Mesendoderm (in vitro differentiated cells): ENCODE measurements around the gene VASP.

Experiments used
- DNase-seq: peaks from one replicate; pipeline ENCODE4 v3.0.0; 2013
- H2AK5ac ChIP-seq: 2 replicates; pipeline ENCODE4 v1.6.1; 2013; ENCODE audit warnings: low read length, inconsistent platforms
- H2BK120ac ChIP-seq: 2 replicates; pipeline ENCODE4 v1.6.1; 2013; ENCODE audit warnings: low read depth, mild to moderate bottlenecking, low read length, moderate library complexity, mixed read lengths
- H2BK15ac ChIP-seq: replicated peaks from 2 replicates; pipeline ENCODE4 v1.6.1; 2013; ENCODE audit warnings: low read depth, mild to moderate bottlenecking, moderate library complexity
- H2BK5ac ChIP-seq: 2 replicates; pipeline ENCODE4 v1.6.1; 2013; ENCODE audit warnings: low read length, inconsistent platforms
- H3K18ac ChIP-seq: 2 replicates; pipeline ENCODE4 v1.6.1; 2013; ENCODE audit warnings: mild to moderate bottlenecking, low read length, mixed read lengths
- H3K23ac ChIP-seq: one replicate; pipeline ENCODE4 v1.6.1; 2013; ENCODE audit warnings: low read length
- H3K27ac ChIP-seq: 2 replicates; pipeline ENCODE4 v1.5.1; 2013; ENCODE audit warnings: low read depth, mild to moderate bottlenecking, inconsistent platforms, low read length, moderate library complexity
- H3K27me3 ChIP-seq: 2 replicates; pipeline ENCODE4 v1.6.1; 2013; ENCODE audit warnings: low read length, control low read depth, mild to moderate bottlenecking, inconsistent platforms; ENCODE audit not compliant: insufficient read depth, poor library complexity
- H3K36me3 ChIP-seq: 2 replicates; pipeline ENCODE4 v1.6.1; 2013; ENCODE audit warnings: low read length, inconsistent platforms; ENCODE audit not compliant: control insufficient read depth, insufficient read depth
- H3K4ac ChIP-seq: one replicate; pipeline ENCODE4 v1.6.1; 2013; ENCODE audit warnings: low read depth, mild to moderate bottlenecking, low read length, moderate library complexity
- H3K4me1 ChIP-seq: 2 replicates; pipeline ENCODE4 v1.6.1; 2013; ENCODE audit warnings: low read depth, low read length, inconsistent platforms; ENCODE audit not compliant: control insufficient read depth
- H3K4me2 ChIP-seq: 2 replicates; pipeline ENCODE4 v1.6.1; 2013; ENCODE audit warnings: low read length
- H3K4me3 ChIP-seq: 2 replicates; pipeline ENCODE4 v1.5.1; 2013; ENCODE audit warnings: mild to moderate bottlenecking, low read length
- H3K56ac ChIP-seq: one replicate; pipeline ENCODE4 v1.6.1; 2013; ENCODE audit warnings: low read length
- H3K79me1 ChIP-seq: 2 replicates; pipeline ENCODE4 v1.6.1; 2013; ENCODE audit warnings: low read length, inconsistent platforms
- H3K79me2 ChIP-seq: 2 replicates; pipeline ENCODE4 v1.6.1; 2013; ENCODE audit warnings: mild to moderate bottlenecking, low read length; ENCODE audit not compliant: control insufficient read depth, insufficient read depth
- H3K9ac ChIP-seq: 2 replicates; pipeline ENCODE4 v1.6.1; 2013; ENCODE audit warnings: low read length, inconsistent platforms
- H4K5ac ChIP-seq: one replicate; pipeline ENCODE4 v1.6.1; 2013; ENCODE audit warnings: low read length
- H4K8ac ChIP-seq: one replicate; pipeline ENCODE4 v1.6.1; 2013; ENCODE audit warnings: low read depth, mild to moderate bottlenecking, control low read depth, low read length, moderate library complexity
- WGBS: extraction: QIAGEN DNeasy Blood & Tissue Kit; methylation state at CpG from one replicate; pipeline ENCODE4 v1.1.7; 2013; ENCODE audit warnings: low lambda C conversion rate, missing lambda C conversion rate; ENCODE audit not compliant: insufficient coverage; ENCODE audit errors: extremely low coverage; 5-methylcytosine and 5-hydroxymethylcytosine counted together

The VASP gene

GRCh38 chr19:45483033-45483432 lies 24.2 kb upstream of the VASP start:
- H3K27ac ChIP-seq, result no peak overlapping the region
- no peak overlapping the region for H3K4me2 ChIP-seq
- no peak overlapping the region for H3K4me3 ChIP-seq
- no peaks in the 10 kb centered on the region for H3K4me1 ChIP-seq
- H3K79me1 ChIP-seq, result no peaks in the 10 kb centered on the region
- H2BK5ac ChIP-seq, result no peak overlapping the region
- no peaks in the 10 kb centered on the region for H3K27me3 ChIP-seq
- H4K8ac ChIP-seq, result no peak overlapping the region
- no peak overlapping the region for H3K23ac ChIP-seq
- WGBS, result no CpG with 5 or more reads among the region's 5 CpGs
- H3K9ac ChIP-seq, result no peak overlapping the region
- H2BK15ac ChIP-seq, result no peak overlapping the region
- H4K5ac ChIP-seq, result no peak overlapping the region
- H3K79me2 ChIP-seq, result no peaks in the 10 kb centered on the region
- no peak overlapping the region for H3K18ac ChIP-seq
- no peak overlapping the region for H3K56ac ChIP-seq
- no peaks in the 10 kb centered on the region for H3K36me3 ChIP-seq
- DNase-seq, result no peak
- no peak overlapping the region for H3K4ac ChIP-seq
- no peak overlapping the region for H2BK120ac ChIP-seq
- H2AK5ac ChIP-seq, result no peak overlapping the region

DNA sequence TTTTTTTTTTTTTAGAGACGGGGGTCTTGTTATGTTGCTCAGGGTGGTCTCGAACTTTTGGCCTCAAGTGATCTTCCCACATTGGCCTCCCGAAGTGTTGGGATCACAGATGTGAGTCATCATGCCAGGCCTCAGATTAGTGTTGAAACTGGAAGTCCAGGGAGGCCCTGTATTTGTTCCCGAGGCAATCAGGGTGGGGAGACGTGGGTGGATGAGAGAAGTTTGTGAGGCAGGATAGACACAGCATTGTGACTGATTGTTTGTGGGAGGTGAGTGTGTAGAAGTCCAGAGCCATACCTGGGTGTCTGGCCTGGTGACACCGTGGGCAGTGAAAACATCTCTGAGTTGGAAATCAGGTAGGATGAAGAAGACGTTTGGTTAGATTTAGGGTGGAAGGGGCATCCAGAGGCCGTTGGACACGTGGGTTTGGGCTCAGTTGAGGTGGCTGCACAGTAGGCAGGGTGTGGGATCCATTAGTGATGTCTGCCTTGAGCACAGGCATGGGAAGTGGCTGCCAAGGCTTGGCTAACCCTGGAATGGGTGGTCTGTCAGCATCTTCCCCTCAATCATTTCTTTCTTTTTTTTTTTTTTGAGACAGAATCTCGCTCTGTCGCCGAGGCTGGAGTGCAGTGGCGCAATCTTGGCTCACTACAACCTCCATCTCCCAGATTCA lies 22.9 kb upstream of the VASP start:
- no peak overlapping the region for H3K18ac ChIP-seq
- no peak overlapping the region for H2BK120ac ChIP-seq
- no CpG with 5 or more reads among the region's 13 CpGs for WGBS

DNA sequence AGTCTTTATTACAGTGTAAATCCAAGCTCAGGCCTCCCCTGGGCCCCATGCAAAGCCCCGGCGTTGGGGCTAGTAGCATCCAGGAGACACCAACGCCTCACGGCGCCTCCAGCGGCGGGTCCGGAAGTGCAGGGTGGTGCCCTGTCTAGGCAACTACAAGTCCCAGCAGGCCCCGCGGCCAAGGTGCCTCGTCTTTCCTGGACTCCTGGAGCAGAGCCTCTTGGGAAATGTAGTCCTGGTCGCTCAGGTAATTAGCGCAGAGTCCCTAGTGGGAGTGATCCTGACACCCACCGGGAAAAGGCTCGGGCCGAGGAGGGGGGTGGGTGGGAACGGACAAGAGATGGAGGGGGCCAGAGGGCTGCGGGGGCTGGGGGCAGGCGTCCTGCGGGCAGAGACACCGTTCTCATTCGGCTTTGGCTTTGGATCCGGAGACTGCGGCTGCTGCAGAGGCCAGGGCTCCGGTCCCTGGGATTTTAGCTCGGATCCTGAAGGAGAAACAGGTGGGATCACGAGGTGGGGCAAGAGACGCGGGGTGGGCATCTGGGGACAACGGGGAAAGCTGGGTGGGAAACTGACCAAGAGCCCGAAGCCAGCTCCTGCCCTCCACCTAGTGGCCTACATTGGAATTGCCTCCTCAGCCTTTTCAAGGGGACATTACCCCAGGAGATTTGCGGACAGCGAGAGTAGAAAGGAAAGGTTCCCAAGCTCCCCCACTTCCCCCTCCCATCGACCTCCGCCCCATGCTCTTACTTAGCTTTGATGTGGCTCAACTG lies 21.8 kb upstream of the VASP start:
- Histone ChIP-seq H3K27ac (no peak overlapping the region), H3K36me3 (no peaks in the 10 kb centered on the region), H3K4me1 (no peaks in the 10 kb centered on the region)

More for the DNA sequence above, 22.9 kb upstream of the VASP start:
- Histone ChIP-seq H3K36me3 (no peaks in the 10 kb centered on the region), H2BK5ac (no peak overlapping the region), H3K9ac (no peak overlapping the region), H3K27ac (no peak overlapping the region), H3K4me3 (no peak overlapping the region), H3K4ac (no peak overlapping the region), H3K56ac (no peak overlapping the region), H2BK15ac (no peak overlapping the region), H2AK5ac (no peak overlapping the region), H3K79me2 (no peaks in the 10 kb centered on the region), H3K27me3 (no peaks in the 10 kb centered on the region), H3K4me2 (no peak overlapping the region), H4K5ac (no peak overlapping the region), H3K79me1 (no peaks in the 10 kb centered on the region), H4K8ac (no peak overlapping the region), H3K4me1 (no peaks in the 10 kb centered on the region), H3K23ac (no peak overlapping the region)
- DNase-seq, result no peak

GRCh38 chr19:45488708-45489107 lies 18.6 kb upstream of the VASP start:
- Histone ChIP-seq H3K27ac (no peak overlapping the region), H3K79me1 (no peaks in the 10 kb centered on the region), H3K9ac (no peak overlapping the region), H4K5ac (no peak overlapping the region), H3K4me1 (no peaks in the 10 kb centered on the region), H3K18ac (no peak overlapping the region), H2BK120ac (no peak overlapping the region), H3K56ac (no peak overlapping the region), H3K4me2 (no peak overlapping the region), H3K36me3 (no peaks in the 10 kb centered on the region), H3K4me3 (no peak overlapping the region), H3K27me3 (no peaks in the 10 kb centered on the region), H3K79me2 (no peaks in the 10 kb centered on the region), H2BK5ac (no peak overlapping the region), H3K4ac (no peak overlapping the region), H3K23ac (no peak overlapping the region), H2BK15ac (no peak overlapping the region), H2AK5ac (no peak overlapping the region), H4K8ac (no peak overlapping the region)
- WGBS, result no CpG with 5 or more reads among the region's 15 CpGs
- no peak for DNase-seq

More for the DNA sequence above, 21.8 kb upstream of the VASP start:
- Histone ChIP-seq H2AK5ac (no peak overlapping the region), H3K79me1 (no peaks in the 10 kb centered on the region), H3K4ac (peak overlapping the region; percentile 58), H3K27me3 (no peaks in the 10 kb centered on the region), H3K4me2 (peak overlapping the region; percentile 76), H3K56ac (peak overlapping the region; percentile 76), H3K23ac (no peak overlapping the region), H3K9ac (peak overlapping the region; percentile 69), H3K79me2 (no peaks in the 10 kb centered on the region), H2BK120ac (no peak overlapping the region), H4K8ac (no peak overlapping the region), H3K18ac (peak overlapping the region; percentile 94), H2BK5ac (no peak overlapping the region), H4K5ac (no peak overlapping the region), H3K4me3 (peak overlapping the region; percentile 33), H2BK15ac (no peak overlapping the region)
- WGBS, result no CpG with 5 or more reads among the region's 35 CpGs
- peak; percentile 97 for DNase-seq

- no peak overlapping the region for H4K5ac ChIP-seq
- H2BK120ac ChIP-seq, result no peak overlapping the region
- no peak overlapping the region for H3K18ac ChIP-seq
- no peak overlapping the region for H3K4ac ChIP-seq
- H3K36me3 ChIP-seq, result no peaks in the 10 kb centered on the region
- H3K79me1 ChIP-seq, result no peaks in the 10 kb centered on the region
- no peak overlapping the region for H3K4me3 ChIP-seq
- H2BK15ac ChIP-seq, result no peak overlapping the region
- H3K4me1 ChIP-seq, result no peaks in the 10 kb centered on the region
- WGBS, result 100% methylated on average over 2 of the region's 20 CpGs
- no peak overlapping the region for H4K8ac ChIP-seq
- H2BK5ac ChIP-seq, result no peak overlapping the region
- H3K9ac ChIP-seq, result no peak overlapping the region
- H3K23ac ChIP-seq, result no peak overlapping the region
- H3K4me2 ChIP-seq, result no peak overlapping the region
- no peaks in the 10 kb centered on the region for H3K27me3 ChIP-seq
- H3K79me2 ChIP-seq, result no peaks in the 10 kb centered on the region
- no peak overlapping the region for H2AK5ac ChIP-seq
- H3K27ac ChIP-seq, result no peak overlapping the region
- no peak overlapping the region for H3K56ac ChIP-seq
- DNase-seq, result no peak
Measured at GRCh38 chr19:45489216-45489855, 17.9 kb upstream of the VASP start.
